ENCODE measurements around the gene ARSI.

The ARSI gene

DNA sequence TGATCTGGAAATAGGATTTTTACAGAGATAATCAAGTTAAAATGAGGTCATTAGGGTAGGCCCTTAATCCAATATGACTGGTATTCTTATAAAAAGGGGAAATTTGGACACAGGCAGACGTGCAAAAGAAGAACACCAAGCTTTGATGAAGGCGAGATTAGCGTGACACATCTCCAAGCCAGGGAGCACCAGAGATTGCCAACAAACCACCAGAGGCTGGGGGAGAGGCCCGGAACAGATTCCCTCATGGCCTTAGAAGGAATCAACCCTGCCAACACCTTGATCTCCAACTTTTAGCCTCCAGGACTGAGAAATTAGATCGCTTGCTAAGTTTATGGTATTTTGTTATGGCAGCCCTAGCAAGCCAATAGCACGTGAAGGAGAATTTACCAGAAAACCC, 10.8 kb upstream of the ARSI start:
- Histone ChIP-seq H3K27ac (replicated peaks) (no peak overlapping the region), H3K27me3 (ENCODE audit: insufficient read depth, poor library complexity, severe bottlenecking) (no peaks in the 10 kb centered on the region), H3K4me3 (replicated peaks; ENCODE audit: insufficient read depth, low read length) (no peak overlapping the region)
- peak in 1 of 2 experiments; percentile 25 for DNase-seq (ENCODE audit: low read depth in 1 of 2, low spot score in 1 of 2)
- no peak for TF ChIP-seq POLR2AphosphoS5 (IDR thresholded peaks at IDR 0.05; ENCODE audit: low read depth)
- no peak for TF ChIP-seq CTCF (IDR thresholded peaks at IDR 0.05; ENCODE audit: insufficient read depth, low read length)
- TF ChIP-seq SPI1 (IDR thresholded peaks at IDR 0.05; ENCODE audit: borderline replicate concordance, low read depth), result no peak
- TF ChIP-seq GABPA (IDR thresholded peaks at IDR 0.05; ENCODE audit: low read depth), result no peak
- TF ChIP-seq, protein P1, sequence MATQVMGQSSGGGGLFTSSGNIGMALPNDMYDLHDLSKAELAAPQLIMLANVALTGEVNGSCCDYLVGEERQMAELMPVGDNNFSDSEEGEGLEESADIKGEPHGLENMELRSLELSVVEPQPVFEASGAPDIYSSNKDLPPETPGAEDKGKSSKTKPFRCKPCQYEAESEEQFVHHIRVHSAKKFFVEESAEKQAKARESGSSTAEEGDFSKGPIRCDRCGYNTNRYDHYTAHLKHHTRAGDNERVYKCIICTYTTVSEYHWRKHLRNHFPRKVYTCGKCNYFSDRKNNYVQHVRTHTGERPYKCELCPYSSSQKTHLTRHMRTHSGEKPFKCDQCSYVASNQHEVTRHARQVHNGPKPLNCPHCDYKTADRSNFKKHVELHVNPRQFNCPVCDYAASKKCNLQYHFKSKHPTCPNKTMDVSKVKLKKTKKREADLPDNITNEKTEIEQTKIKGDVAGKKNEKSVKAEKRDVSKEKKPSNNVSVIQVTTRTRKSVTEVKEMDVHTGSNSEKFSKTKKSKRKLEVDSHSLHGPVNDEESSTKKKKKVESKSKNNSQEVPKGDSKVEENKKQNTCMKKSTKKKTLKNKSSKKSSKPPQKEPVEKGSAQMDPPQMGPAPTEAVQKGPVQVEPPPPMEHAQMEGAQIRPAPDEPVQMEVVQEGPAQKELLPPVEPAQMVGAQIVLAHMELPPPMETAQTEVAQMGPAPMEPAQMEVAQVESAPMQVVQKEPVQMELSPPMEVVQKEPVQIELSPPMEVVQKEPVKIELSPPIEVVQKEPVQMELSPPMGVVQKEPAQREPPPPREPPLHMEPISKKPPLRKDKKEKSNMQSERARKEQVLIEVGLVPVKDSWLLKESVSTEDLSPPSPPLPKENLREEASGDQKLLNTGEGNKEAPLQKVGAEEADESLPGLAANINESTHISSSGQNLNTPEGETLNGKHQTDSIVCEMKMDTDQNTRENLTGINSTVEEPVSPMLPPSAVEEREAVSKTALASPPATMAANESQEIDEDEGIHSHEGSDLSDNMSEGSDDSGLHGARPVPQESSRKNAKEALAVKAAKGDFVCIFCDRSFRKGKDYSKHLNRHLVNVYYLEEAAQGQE (IDR thresholded peaks at IDR 0.05; ENCODE audit: insufficient replicate concordance, low read depth), result no peak

GRCh38 chr5:150312518-150312917, 9.8 kb upstream of the ARSI start:
- H3K27me3 ChIP-seq (ENCODE audit: insufficient read depth, poor library complexity, severe bottlenecking), result no peaks in the 10 kb centered on the region
- no peak overlapping the region for H3K4me3 ChIP-seq (replicated peaks; ENCODE audit: insufficient read depth, low read length)
- no peak overlapping the region for H3K27ac ChIP-seq (replicated peaks)
- TF ChIP-seq SPI1 (IDR thresholded peaks at IDR 0.05; ENCODE audit: borderline replicate concordance, low read depth) (no peak), CTCF (IDR thresholded peaks at IDR 0.05; ENCODE audit: insufficient read depth, low read length) (no peak), POLR2AphosphoS5 (IDR thresholded peaks at IDR 0.05; ENCODE audit: low read depth) (no peak), GABPA (IDR thresholded peaks at IDR 0.05; ENCODE audit: low read depth) (no peak)
- TF ChIP-seq, protein P1 (IDR thresholded peaks at IDR 0.05; ENCODE audit: insufficient replicate concordance, low read depth), result no peak
- no peak for DNase-seq (ENCODE audit: low read depth in 1 of 2, low spot score in 1 of 2)

- TF ChIP-seq SPI1 (IDR thresholded peaks at IDR 0.05; ENCODE audit: borderline replicate concordance, low read depth) (no peak), GABPA (IDR thresholded peaks at IDR 0.05; ENCODE audit: low read depth) (no peak), CTCF (IDR thresholded peaks at IDR 0.05; ENCODE audit: insufficient read depth, low read length) (no peak), POLR2AphosphoS5 (IDR thresholded peaks at IDR 0.05; ENCODE audit: low read depth) (no peak)
- TF ChIP-seq, protein P1 (IDR thresholded peaks at IDR 0.05; ENCODE audit: insufficient replicate concordance, low read depth), result no peak
- DNase-seq (ENCODE audit: low read depth in 1 of 2, low spot score in 1 of 2), result no peak
- Histone ChIP-seq H3K27ac (replicated peaks) (no peak overlapping the region), H3K27me3 (ENCODE audit: insufficient read depth, poor library complexity, severe bottlenecking) (no peaks in the 10 kb centered on the region), H3K4me3 (replicated peaks; ENCODE audit: insufficient read depth, low read length) (no peak overlapping the region)
Observed at GRCh38 chr5:150311015-150311692, 8.4 kb upstream of the ARSI start.
